Measurements from ENCODE around the gene PCNX2. TPM values are rescaled to one million over a fixed set of nuclear protein-coding genes. Genes with fewer than 3 reads are reported as not detected.

PCNX2 gene
- total and polyA plus RNA-seq, 10 of the 15 experiments (the other 5 are each of a cell fraction or from before 2014, with no cell fraction given), result 2.1 to 16.4 (median 8.1) TPM

DNA sequence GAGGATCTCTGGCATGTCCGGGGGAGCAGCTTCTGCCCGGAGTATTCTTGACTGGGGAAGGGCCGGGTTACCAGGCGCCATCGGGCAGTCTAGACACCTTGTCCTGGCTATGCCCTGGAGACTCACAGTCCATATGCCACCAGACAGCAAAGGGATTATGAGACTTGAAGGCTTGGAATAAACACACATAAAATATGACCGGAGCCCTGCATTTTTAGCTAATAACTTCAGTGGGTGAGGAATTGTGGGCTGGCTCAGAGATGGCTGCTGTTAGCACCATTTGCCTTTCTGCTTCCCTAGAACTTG, 329.7 kb downstream of the PCNX2 start:
- no peak overlapping the region for H3K9ac ChIP-seq (ENCODE audit: control insufficient read depth, insufficient read depth, low read length)
- H3K4me3 ChIP-seq, result no peak overlapping the region
- ATAC-seq (no peak), DNase-seq (ENCODE audit: low read depth, low spot score) (no peak), FAIRE-seq (no peak)
- RAD21 ChIA-PET (ENCODE audit: unreplicated experiment), result interaction anchor here (1.5 kb wide), 1 partner anchor 13 kb away, joined by 3 read pairs; no protein-coding TSS in a partner anchor
- no peaks in the 10 kb centered on the region for H3K4me1 ChIP-seq (ENCODE audit: control insufficient read depth, insufficient read depth, low read length)
- H3K36me3 ChIP-seq (ENCODE audit: control insufficient read depth in 2 of 2, insufficient read depth in 2 of 2, low read length in 1 of 2), result peaks cover 5 to 6% of the 10 kb centered on the region in 2 experiments
- CTCF ChIA-PET, result interaction anchor here (0.6 to 3.0 kb wide), 3 partner anchors 10 to 16 kb away, joined by 3 to 20 read pairs (median 3); partner anchors contain the start of gene NTPCR
- no peak for TF ChIP-seq YY1 (IDR thresholded peaks at IDR 0.05; ENCODE audit: low read depth, low read length)
- no peak for TF ChIP-seq STAT3 (IDR thresholded peaks at IDR 0.05; ENCODE audit: low read depth, low read length)
- TF ChIP-seq HDAC2 (IDR thresholded peaks at IDR 0.05), result no peak
- no peak for TF ChIP-seq MXI1 (IDR thresholded peaks at IDR 0.05; ENCODE audit: low read depth, low read length)
- TF ChIP-seq NR2C1 (IDR thresholded peaks at IDR 0.05), result no peak
- no peak for TF ChIP-seq TCF7 (IDR thresholded peaks at IDR 0.05; ENCODE audit: borderline replicate concordance)
- TF ChIP-seq PML (IDR thresholded peaks at IDR 0.05; ENCODE audit: low read length), result no peak
- no peak for TF ChIP-seq LARP7 (IDR thresholded peaks at IDR 0.05)
- TF ChIP-seq CBFB (IDR thresholded peaks at IDR 0.05; ENCODE audit: low read depth), result no peak
- no peak for TF ChIP-seq ASH2L (IDR thresholded peaks at IDR 0.05; ENCODE audit: borderline replicate concordance, low read depth)
- no peak for TF ChIP-seq MYB (IDR thresholded peaks at IDR 0.05; ENCODE audit: borderline replicate concordance, low read depth, low read length)
- no peak for TF ChIP-seq JUNB (IDR thresholded peaks at IDR 0.05)
- TF ChIP-seq SIN3A (IDR thresholded peaks at IDR 0.05; ENCODE audit: low read depth, low read length), result no peak
- TF ChIP-seq NRF1 (conservative IDR thresholded peaks at IDR 0.05; ENCODE audit: low read depth, low read length), result no peak
- in situ Hi-C loops (cut with MboI), result no loop called here
- 63% methylated on average over 6 of the region's 6 CpGs for WGBS (ENCODE audit: insufficient coverage, insufficient replicate concordance, low lambda C conversion rate, missing lambda C conversion rate)
- intact Hi-C loops (cut with micrococcal nuclease; ENCODE audit: unreplicated experiment), result no loop called here
- BruUV-seq (replicated peaks), result no TSS peak
- H3K27ac ChIP-seq (ENCODE audit: control insufficient read depth, insufficient read depth), result no peak overlapping the region
- no peaks in the 10 kb centered on the region; the same call in 2 of the 3 replicates for H3K9me3 ChIP-seq (replicated peaks; ENCODE audit: control insufficient read depth, insufficient read depth, low read length)
- POLR2A ChIA-PET, result no interaction called here
- H2AFZ ChIP-seq (ENCODE audit: control insufficient read depth, low read depth, low read length), result no peak overlapping the region
- SMC1A ChIA-PET (ENCODE audit: uncharacterized antibody, unreplicated experiment), result interaction anchor here (1.2 kb wide), 2 partner anchors 130 to 162 kb away, joined by 3 read pairs; no protein-coding TSS in a partner anchor
- H3K27me3 ChIP-seq (replicated peaks in 1 of 2; ENCODE audit: control insufficient read depth in 2 of 2, insufficient read depth in 2 of 2, low read length in 1 of 2), result no peaks in the 10 kb centered on the region
- no peak overlapping the region for H3K4me2 ChIP-seq (ENCODE audit: control insufficient read depth, insufficient read depth)
- H4K20me1 ChIP-seq (ENCODE audit: control insufficient read depth, insufficient read depth), result no peaks in the 10 kb centered on the region
- H3K79me2 ChIP-seq (ENCODE audit: control insufficient read depth, insufficient read depth, low read length), result no peaks in the 10 kb centered on the region

Measured in GM12878 (cell line).